GM23248 (cell line): ENCODE measurements around the gene ISY1.

Experiments used
- EZH2 ChIP-seq: fragments of 200-600 bp; sonication (generic); IDR thresholded peaks from 2 replicates; pipeline ENCODE4 v1.6.1; 2018; ENCODE audit warnings: antibody characterized with exemption, mild to moderate bottlenecking; ENCODE audit not compliant: insufficient read depth, poor library complexity, severe bottlenecking
- EZH2phosphoT487 ChIP-seq: fragments of 200-600 bp; sonication (generic); IDR thresholded peaks from 2 replicates; pipeline ENCODE4 v1.6.1; 2018; ENCODE audit warnings: antibody characterized with exemption, moderate library complexity, mild to moderate bottlenecking, low read depth; ENCODE audit not compliant: insufficient read depth

DNA sequence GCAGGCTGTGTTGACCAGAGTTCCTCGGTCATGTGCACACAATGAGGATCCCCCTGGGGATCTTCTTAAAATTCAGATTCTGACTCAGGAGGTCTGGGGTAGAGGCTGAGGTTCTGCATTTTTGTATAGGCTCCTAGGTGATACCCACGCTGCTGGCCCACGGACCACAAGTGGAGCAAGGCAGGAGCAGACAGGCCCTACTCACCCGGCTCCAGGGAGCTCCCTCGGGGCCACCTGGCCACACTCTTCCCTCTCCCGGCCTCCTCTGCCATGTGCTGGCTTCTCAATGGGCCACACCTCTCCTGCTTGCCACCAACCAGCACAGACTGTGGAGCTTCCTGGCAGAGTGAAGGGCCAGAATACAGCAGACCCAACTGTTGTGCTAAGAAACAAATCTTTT, 76.4 kb downstream of the ISY1 start:
- TF ChIP-seq EZH2 (no peak), EZH2phosphoT487 (no peak)
